HG03571 (cell line): Measurements from ENCODE around the gene KCTD21.
"Not testable (repeated sequence)": the region's sequence is repeated elsewhere in the genome, so short reads cannot be mapped to it uniquely, and the experiment has no call there.

Experiments
- ATAC-seq: cut with Tn5 transposase; IDR thresholded peaks from one replicate; pipeline ENCODE4 v1.9.1; 2021; ENCODE audit not compliant: unreplicated experiment

Gene KCTD21

DNA sequence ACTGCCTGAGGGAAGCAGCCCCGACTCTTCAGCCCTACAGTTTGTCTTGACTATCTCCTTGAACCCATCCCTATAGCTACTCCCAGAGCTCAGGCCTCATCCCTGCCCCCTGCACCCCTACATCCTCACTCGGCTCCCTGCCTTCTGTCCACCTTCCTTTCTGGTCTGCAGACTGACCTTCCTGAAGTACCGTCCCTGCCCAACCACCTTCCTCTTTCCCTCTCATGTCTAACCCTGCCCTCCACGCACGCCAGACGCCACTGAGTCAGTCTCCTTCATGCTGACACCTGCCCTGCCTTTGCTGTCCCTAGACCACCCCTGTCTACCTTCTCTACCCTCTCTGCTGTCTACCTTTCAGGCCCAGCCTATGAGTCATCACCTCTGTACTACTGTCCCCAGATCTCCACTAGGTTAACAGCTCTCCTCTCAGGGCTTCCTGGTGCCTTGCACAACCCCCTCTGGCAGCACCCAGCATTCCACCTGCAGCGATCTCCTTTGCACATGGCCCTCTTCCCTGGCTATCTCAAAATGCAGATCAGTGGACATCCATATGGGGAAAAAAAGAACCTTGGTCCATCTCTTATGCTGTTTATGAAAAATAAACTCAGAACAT is 8.9 kb downstream of the KCTD21 start:
- ATAC-seq, result no peak

DNA sequence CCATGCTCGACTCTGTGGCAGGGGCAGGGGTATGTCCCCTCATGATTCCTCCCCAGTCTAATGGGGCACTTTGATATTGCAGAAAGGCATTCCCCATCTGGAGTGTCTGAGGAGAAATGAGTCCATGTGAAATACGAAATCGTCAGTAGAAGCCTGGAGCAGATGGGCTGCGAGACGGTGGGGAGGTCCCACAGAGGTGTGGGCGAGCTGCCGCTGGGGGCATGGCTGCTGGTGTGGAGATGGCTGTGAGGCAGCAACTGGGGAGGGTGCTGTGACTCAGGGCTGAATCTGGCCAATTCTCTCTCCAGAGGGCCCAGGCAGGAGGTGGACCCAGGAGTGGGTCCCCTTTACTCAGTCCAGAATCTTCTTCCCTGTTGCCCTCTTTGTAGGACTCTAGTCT is 11.2 kb downstream of the KCTD21 start:
- no peak for ATAC-seq

DNA sequence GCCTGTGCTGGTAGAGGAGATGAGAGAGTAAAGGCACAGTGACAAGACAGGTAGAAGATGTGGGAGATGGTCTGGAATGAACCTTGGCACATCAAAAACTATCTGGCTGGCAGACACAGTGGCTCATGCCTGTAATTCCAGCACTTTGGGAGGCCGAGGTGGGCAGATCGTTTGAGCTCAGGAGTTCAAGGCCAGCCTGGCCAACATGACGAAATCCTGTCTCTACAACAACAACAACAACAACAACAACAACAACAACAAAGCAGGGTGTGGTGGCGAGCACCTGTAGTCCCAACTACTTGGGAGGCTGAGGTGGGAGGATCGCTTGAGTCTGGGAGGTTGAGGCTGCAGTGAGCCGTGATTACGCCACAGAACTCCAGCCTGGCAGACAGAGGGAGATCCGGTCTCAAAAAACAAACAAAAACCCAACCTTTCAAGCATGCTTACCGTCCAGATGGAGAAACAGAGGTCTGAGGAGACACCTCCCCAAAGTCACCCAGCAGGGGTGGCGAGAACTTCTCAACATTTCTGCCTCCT is 11.8 kb downstream of the KCTD21 start:
- no peak for ATAC-seq

DNA sequence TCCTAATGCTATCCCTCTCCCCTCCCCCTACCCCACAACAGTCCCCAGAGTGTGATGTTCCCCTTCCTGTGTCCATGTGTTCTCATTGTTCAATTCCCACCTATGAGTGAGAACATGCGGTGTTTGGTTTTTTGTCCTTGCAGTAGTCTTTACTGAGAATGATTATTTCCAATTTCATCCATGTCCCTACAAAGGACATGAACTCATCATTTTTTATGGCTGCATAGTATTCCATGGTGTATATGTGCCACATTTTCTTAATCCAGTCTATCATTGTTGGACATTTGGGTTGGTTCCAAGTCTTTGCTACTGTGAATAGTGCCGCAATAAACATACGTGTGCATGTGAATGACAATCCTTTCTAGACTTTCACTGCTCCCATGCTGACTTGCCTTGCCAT is 12.6 kb downstream of the KCTD21 start:
- not testable (repeated sequence) for ATAC-seq

DNA sequence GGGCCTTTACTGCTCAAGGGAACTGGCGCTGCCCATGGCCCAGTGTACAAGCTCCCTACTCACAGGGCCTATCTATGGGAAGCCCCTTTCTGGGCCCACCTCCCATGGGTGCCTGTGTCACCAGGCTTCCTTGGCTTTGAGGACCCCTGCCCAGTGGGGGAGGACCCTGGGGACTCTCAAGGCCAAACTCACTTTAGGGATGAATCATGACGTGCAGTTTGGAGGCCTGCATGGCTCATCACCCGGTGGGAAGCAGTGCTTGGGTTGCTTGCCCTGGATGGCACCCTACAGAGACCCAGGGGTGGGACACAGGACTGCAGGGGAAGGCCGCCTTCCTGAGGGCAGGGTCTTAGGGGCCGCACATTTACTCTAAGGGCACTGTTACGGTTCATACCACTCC is 16.5 kb downstream of the KCTD21 start:
- ATAC-seq, result no peak

DNA sequence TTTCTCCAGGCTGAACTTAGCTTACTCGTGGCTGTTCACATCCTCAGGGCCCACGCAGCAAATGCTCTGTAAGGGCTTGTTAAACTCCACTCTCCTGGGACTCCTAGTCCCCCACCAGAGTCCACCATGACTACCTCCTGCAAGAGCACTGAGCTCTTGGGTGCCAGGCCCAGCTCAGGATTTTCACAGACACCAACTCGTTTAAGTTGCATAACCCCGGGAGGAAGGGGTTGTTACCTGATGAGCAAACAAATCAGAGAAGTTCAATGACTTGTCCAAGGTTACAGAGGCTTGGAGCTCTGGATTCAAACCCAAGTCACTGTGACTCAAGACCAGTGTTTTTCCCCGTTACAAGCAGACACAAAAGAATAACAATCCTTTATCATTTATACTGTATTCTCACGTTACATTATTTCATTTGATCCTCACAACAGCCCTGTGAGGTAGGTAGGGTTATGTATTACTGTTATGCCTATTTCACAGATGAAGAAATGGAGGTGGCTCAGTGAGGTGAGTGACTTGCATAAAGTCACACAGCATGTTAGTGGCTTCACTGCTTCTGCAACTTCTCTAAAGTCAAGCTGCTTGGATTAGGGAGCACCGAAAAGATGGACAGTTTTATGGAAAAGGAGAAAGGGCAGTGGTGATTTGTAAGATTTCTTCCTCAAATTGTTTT is 17.4 kb downstream of the KCTD21 start:
- no peak for ATAC-seq

DNA sequence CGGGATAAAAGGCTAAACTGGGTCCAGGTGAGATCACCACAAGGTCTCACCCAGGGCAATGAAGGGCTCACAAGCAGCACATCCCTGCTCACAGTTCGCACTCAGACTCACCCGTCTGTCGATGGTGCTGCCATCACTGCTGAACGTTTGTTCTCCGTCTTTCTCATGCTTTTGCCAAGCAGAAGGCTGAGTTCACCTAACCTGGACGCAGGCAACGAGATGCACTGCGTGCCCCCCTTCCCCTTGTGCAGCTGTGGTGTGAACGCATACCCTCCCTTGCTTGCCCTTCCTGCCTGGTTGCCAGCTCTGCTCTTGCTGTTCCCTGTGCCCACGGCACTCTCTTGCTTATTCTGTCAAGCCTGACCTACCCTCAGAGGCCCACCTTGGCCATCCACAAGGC is 18.0 kb downstream of the KCTD21 start:
- no peak for ATAC-seq

DNA sequence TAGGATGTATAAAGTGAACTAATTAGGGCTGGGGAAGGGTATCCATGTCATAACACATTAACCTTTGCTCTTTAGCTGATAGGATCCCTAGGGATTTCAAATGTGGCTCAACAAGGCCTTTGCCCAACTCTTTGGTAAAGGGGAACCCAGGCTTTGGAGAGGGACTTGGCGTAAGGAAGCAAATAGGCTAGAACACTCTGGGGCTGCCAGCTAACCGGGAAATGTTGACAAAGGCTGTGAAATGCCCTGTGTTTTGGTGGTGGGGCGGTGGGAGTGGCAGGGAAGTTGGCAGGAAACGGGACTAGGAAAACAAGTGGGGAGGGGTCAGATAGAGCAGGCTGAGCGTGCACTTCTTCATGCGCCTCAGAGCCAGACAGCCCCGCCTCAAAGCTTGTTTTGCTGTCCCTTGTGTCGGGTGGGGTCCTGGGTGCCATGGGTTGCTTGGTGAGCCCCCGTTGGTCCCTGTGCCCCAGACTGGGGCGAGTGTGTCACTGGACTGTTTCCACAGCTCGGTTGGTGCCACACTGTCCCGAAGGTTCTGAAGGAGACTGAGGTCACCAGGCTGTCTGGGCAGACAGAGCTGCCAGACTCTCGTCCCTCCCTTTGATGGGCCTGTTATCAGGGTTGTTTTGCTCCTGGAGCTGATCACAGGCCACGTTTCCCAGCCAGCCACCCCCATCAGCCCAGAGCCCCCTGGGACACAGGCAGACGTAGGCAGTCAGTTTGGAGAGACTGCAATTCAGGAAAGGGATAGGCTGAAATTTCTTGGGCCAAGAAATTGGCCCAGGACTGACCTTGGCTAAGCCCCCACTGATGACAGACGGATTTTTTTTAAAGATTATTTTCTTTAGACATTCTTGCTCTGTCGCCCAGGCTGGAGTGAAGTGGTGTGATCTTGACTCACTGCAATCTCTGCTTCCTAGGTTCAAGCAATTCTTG is 19.6 kb downstream of the KCTD21 start:
- ATAC-seq, result no peak

DNA sequence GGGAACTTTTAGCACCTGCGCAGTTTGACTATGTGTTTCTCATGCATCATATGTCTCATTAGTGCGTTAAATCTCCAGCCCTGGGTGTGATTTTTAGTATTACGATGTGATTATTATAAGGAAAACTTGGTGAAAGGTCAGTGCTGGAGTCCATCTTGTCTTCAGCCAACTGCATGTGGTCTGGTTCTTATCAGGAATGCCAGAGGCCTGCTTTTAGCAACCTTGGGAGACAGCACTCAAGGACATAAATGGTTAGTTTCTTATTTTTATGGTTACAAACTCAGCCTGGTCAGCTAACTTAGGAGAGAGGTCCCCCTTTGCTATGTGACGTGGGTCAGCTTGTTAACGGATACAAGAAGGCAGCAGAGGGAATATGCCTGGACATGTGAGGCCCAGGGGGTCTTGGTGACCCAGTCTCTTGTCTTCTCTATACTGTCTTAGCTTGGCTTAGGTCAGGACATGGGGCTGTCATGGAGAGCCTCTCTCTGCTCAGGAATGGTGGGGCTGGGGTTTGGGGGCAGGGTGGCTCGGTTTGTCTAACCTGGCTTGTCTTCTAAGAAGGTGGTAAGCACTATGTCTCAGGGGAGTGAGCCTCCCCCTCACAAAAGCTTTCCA is 21.5 kb downstream of the KCTD21 start:
- no peak for ATAC-seq

DNA sequence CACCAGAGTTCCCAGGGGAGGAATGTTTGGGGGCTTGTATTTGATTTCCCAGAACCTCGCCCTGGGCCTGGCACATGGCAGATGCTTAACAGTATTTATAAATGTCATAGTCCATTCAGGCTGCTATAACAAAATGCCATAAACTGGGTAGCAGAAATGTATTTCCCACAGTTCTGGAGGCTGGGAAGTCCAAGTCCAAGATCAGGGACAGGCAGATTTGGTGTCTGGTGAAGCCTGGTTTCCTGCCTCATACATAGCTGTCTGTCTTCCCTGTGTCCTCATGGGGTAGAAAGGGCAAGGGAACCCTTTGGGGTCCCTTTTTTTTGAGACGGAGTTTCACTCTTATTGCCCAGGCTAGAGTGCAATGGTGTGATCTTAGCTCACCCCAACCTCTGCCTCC is 24.0 kb downstream of the KCTD21 start:
- ATAC-seq, result no peak

DNA sequence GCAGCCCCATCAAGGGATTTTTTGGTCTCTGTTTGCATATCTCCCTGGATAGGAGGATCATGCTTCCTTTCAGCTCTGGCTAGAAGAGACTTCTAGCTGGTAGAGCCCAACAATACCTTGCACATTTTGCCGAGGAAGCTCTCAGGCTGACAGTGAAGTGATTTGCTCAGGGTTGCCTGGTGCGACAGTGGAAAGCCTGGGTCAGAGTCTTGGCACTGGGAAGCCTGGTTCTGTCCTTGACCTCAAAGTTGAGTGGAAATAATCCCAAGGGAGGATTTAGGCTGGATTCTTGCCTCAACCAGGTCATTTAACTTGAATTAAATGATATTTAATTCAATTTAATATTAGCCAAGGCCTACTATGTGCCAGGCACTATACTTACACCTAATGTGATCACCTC is 24.6 kb downstream of the KCTD21 start:
- ATAC-seq, result no peak

DNA sequence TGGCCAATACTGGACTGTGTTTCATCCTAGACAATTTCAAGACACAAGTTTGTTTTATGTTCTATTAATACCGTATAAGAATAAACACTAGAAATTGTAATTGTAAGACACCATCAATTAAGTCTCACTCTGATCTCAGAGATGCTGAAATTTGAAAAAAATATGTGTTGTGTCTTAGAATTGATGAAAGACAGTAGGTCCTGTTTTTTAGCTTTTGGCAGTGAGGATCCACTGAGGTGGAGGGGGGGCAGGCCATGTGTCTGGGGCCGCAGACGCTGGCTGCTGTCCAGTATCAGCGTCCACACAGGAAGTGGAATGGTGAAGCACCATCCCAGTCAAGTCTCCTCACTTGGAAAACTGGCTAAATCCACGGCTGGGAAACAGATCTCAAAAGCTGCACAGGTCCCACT is 26.5 kb downstream of the KCTD21 start:
- no peak for ATAC-seq

DNA sequence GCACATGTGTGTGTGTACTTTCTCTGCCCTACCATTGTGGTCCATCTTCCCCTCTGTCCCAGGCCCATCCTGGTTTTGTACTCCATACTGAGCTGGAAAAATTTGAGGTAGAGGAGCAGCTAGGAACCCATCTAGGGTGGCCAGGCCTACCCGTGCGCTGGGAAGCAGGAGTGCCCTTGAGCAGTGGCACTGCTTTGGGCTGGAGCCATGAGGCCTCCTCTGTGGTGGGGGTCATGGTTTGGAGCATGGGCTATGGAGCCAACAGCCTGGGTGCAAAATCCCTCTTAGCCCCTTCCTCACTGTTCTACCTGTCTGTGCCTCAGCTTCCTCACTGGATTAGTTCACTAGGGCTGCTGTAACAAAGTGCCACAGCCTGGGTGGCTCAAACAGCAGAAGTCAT is 27.1 kb downstream of the KCTD21 start:
- no peak for ATAC-seq

DNA sequence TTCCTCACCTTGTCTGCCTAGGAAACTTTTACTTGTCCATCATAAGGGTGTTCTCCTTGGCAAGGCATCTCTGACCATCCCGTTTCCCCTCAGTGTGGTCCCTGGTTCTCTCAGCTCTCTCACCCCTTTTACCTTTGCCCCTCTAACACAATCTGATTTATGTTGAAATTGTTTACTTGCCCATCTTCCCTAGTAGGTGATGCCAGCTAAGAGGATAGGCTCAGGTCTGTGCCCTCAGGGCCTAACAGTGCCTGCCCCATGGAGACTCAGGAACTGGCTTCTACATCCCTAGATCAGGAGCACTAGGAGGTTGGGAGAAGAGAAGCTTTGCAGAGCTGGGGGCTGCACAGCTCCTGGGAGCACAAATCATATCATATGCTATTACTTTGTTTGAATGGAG is 27.9 kb downstream of the KCTD21 start:
- no peak for ATAC-seq

DNA sequence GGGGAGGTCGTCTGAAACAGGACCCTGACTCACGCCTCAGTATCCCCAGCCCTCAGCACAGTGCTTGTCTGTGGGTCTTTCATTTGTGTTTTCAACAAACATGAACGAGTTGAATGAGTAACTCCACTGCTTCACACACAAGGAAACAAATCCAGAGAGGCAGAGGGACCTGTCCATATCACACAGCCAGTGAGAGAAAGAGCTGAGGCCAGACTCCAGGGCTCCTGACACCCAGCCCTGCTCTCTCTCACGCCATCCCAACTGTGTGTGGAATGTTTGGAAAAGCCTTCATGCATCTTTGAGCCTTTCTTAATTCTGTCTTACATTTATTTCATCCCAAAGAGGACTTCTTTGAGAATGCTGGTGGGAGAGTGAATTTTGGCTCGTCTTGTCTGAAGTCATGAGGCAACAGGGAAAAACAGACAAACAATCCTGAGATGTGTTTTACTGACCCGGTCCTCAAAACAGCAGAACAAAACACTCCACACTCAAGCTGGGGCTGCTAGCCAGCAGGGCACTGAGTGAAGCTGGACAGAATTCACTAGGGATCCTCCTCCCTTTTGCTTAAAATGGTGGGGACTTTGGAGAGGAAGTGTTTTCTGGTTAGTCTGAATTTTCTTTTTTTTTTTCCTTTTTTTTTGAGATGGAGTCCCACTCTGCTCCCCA is 29.3 kb downstream of the KCTD21 start:
- no peak for ATAC-seq

DNA sequence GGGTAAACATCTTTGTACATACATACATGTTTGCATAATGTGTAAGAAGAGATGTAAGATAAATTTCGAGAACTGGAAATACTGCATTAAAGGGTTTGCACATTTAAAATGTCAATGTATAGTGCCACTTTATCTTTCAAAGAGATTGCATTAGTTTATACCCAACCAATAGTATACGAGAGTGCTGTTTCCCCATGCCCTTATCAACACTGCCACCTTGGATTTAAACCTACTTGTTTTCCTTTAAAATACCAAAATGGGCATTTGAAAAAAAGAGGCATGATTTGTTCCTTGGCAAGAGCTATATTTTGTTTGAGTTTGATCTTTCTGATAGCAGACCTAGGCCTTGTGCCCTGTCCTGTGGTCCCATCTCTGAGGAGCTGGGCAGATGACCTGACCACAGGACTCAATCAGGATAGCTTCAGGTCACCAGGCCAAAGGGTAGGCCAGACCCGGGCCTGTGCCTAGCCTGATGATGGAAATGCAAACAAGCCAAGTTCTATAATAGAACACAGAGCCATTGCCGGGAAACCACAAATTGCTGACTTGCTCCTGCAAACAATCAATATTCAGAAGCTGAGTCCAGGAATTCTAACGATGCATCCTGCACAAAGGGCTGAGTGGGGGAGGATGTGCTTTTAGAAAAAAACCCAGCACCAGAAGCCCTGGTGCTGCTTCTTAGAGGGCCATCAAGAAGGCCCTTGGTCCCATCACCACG is 32.1 kb downstream of the KCTD21 start:
- no peak for ATAC-seq

DNA sequence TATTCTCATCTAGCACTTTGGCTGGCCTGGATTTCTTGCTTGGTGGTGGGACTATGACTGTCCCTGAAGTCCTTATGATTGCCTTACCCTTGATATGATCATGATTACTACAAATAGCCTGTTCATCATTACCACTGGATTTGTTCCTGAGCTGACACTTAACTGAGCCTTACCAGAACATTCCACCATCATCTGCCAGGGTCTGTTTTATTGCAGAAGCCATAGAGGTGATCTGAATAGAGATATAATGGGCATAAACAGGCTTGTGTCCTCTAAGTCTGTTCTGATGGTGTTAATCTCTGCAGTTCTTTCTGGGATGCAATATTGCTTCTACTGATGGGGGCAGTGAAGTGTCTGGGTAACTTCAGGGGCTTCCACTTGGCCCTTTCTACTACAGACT is 36.6 kb downstream of the KCTD21 start:
- no peak for ATAC-seq

DNA sequence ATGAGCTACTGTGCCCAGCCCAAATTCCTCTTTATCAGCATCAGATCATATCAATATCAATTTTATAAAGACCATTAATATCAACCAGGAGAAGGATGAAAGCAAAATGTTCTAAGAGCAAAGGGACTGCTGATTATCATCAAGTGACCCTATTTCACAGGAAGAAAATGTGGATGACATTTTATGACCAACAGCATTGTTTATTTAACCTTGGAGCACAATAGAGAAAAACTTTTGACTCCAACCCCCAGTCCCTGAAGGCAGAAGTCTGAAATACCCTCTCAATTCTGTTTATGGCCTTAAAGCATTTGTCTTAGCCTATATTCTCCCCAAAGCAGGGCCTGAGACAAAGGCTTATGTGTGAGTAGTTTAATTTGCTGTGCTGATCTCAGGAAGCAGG is 37.7 kb downstream of the KCTD21 start:
- ATAC-seq, result no peak

DNA sequence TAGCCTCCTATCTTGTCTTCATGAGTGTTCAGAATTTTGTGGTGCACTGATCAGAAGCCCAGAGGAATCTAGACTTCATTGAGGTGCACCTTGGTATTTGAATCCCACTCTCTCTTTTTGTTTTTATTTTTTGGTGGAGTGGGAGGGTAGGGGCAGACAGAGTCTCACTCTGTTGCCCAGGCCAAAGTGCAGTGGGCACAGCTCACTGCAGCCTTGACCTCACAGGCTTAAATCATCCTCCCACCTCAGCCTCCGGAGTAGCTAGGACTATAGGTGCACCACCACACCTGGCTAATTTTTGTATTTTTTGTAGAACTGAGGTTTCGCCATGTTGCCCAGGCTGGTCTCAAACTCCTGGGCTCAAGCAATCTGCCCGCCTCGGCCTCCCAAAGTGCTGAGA is 38.1 kb downstream of the KCTD21 start:
- ATAC-seq, result no peak

DNA sequence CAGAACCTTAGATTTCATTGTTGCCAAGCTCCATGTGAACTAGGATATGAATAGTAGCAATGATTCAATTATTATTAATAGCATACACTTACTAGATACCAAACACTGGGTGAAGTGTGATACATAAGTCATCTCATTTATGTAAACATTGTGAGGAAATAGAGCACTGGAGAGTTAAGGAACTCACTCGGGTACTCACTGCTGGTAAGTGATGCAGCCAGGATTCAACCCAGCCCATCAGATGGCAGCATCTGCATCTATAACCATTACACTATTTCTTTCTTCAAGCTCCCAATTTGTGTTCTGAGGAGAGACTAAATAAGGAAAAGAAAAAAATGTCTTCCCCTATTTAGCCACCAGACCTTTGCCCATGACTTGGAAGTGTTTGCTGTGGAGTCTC is 38.8 kb downstream of the KCTD21 start:
- no peak for ATAC-seq
